ENCODE data around the gene ROBO1. TPM values are rescaled to one million over a fixed set of nuclear protein-coding genes. Genes with fewer than 3 reads are reported as not detected.

ROBO1 gene
- total and polyA plus RNA-seq, 2 donors (not counting 3 experiments of a cell fraction or from before 2014, with no cell fraction given) = 5.9 to 14.2 TPM

GRCh38 chr3:78979028-78979427 lies 788.8 kb downstream of the ROBO1 start:
- no peak overlapping the region for H3K4me3 ChIP-seq (replicated peaks in 1 of 3; ENCODE audit: insufficient read depth in 1 of 3, low read depth in 1 of 3, low read length in 3 of 3)
- H3K9ac ChIP-seq (replicated peaks; ENCODE audit: extremely low read depth, insufficient read depth, low read length) = no peak overlapping the region
- H3K27me3 ChIP-seq (ENCODE audit: control insufficient read depth in 2 of 2, insufficient read depth in 2 of 2, low read length in 2 of 2) = no peaks in the 10 kb centered on the region
- no peaks in the 10 kb centered on the region for H3K9me3 ChIP-seq (replicated peaks; ENCODE audit: control insufficient read depth, insufficient read depth, low read length)
- DNase-seq (ENCODE audit: low read depth, low spot score) = no peak
- no peaks in the 10 kb centered on the region for H4K20me1 ChIP-seq (replicated peaks; ENCODE audit: control insufficient read depth, extremely low read depth, insufficient read depth, low read length)
- no peak overlapping the region for H3K4me2 ChIP-seq (ENCODE audit: insufficient read depth, low read length)
- no peak overlapping the region for H3K27ac ChIP-seq (ENCODE audit: insufficient read depth, low read depth, low read length)
- H3K4me1 ChIP-seq (ENCODE audit: control insufficient read depth, extremely low read depth, insufficient read depth, low read length) = peaks cover 9% of the 10 kb centered on the region
- dilution Hi-C loops (cut with MboI; ENCODE audit: extremely low pct_ligation_motif_present, low sequenced_read_pairs) = no loop called here
- H3K79me2 ChIP-seq (ENCODE audit: control insufficient read depth, insufficient read depth, low read length) = no peaks in the 10 kb centered on the region
- H3K9me1 ChIP-seq (replicated peaks; ENCODE audit: control insufficient read depth, extremely low read depth, insufficient read depth, low read length) = no peaks in the 10 kb centered on the region
- TF ChIP-seq FOS (IDR thresholded peaks at IDR 0.05; ENCODE audit: borderline replicate concordance, insufficient read depth, low read length) (no peak), JUN (IDR thresholded peaks at IDR 0.05; ENCODE audit: borderline replicate concordance, insufficient read depth, insufficient read length, low read depth) (no peak), POLR2A (IDR thresholded peaks at IDR 0.05; ENCODE audit: low read depth, low read length) (no peak), GATA2 (IDR thresholded peaks at IDR 0.05; ENCODE audit: insufficient read depth, insufficient read length, low read depth, low read length) (no peak), MYC (IDR thresholded peaks at IDR 0.05; ENCODE audit: low read depth, low read length) (no peak), POLR2AphosphoS5 (IDR thresholded peaks at IDR 0.05; ENCODE audit: insufficient read depth, low read depth, low read length) (no peak), MAX (IDR thresholded peaks at IDR 0.05; ENCODE audit: insufficient read depth, insufficient read length) (no peak), EZH2 (IDR thresholded peaks at IDR 0.05; ENCODE audit: borderline replicate concordance, low read depth, low read length, severe bottlenecking) (no peak)
- TF ChIP-seq, protein P1, sequence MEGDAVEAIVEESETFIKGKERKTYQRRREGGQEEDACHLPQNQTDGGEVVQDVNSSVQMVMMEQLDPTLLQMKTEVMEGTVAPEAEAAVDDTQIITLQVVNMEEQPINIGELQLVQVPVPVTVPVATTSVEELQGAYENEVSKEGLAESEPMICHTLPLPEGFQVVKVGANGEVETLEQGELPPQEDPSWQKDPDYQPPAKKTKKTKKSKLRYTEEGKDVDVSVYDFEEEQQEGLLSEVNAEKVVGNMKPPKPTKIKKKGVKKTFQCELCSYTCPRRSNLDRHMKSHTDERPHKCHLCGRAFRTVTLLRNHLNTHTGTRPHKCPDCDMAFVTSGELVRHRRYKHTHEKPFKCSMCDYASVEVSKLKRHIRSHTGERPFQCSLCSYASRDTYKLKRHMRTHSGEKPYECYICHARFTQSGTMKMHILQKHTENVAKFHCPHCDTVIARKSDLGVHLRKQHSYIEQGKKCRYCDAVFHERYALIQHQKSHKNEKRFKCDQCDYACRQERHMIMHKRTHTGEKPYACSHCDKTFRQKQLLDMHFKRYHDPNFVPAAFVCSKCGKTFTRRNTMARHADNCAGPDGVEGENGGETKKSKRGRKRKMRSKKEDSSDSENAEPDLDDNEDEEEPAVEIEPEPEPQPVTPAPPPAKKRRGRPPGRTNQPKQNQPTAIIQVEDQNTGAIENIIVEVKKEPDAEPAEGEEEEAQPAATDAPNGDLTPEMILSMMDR (IDR thresholded peaks at IDR 0.05; ENCODE audit: extremely low read depth in 1 of 2, insufficient read depth in 1 of 2, low read depth in 1 of 2, low read length in 2 of 2) = no peak
- CTCF ChIA-PET = interaction anchor here (0.7 to 3.1 kb wide), 7 partner anchors 9 to 322 kb away, joined by 3 to 17 read pairs (median 5); no protein-coding TSS in a partner anchor
- no peaks in the 10 kb centered on the region for H3K36me3 ChIP-seq (ENCODE audit: control insufficient read depth in 2 of 2, extremely low read depth in 1 of 2, insufficient read depth in 2 of 2, low read length in 2 of 2)
- no TSS peak for BruUV-seq (replicated peaks)
- no peak overlapping the region for H2AFZ ChIP-seq (ENCODE audit: low read depth, low read length)
- POLR2A ChIA-PET = no interaction called here
- FAIRE-seq = no peak
- intact Hi-C loops (cut with micrococcal nuclease) = loop anchor here (5.0 kb wide), 2 partner anchors 53 to 122 kb away; no protein-coding TSS in a partner anchor

Measured in endothelial cell of umbilical vein (primary cell).